Measurements from ENCODE around the gene SEZ6L2.

SEZ6L2 gene

DNA sequence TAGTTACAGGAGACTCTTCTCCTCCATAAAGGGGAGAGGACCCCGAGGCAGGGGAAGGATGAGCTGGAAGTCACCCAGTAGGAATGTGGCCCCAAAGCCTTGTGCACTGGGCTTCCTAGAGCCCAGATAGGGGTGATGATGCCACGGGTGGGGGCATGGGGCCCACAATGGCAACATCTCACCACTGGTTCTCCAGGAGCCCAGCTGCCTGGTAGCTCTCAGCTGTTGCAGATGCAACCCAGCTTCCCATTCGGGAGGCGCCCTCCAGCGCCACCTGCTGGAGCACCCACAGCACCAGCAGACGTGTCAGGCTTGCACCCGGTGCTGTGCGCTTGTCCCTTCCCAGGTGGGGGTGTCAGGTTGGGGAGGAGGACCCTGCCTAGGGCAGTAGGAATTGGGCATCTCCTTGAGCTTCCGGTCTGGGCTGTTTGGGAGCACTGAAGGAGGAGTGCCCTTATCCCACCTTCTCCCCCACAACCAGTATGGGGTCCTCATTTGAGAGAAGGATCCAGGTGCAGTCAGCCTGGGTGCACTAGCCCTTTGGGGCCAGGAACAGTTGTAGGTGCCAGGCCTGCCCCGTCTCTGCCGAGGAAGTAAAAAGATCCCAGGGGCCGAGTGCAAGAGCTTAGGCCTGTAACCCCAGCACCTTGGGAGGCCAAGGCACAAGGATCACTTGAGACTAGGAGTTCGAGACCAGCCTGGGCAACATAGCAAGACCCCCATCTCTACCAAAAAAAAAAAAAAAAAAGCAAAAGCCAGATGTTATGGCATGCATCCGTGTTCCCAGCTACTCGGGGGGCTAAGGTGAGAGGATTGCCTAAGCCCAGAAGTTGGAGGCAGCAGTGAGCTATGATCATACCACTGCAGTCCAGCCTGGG is 50.7 kb downstream of the SEZ6L2 start:
- peak; percentile 80 for DNase-seq (ENCODE audit: low read depth)
- H3K4me3 ChIP-seq (ENCODE audit: low read length), result no peak overlapping the region
- H3K9me3 ChIP-seq (ENCODE audit: control insufficient read depth, low read length), result no peaks in the 10 kb centered on the region
- peaks cover 45% of the 10 kb centered on the region for H3K36me3 ChIP-seq (ENCODE audit: control insufficient read depth, insufficient read depth, low read length, severe bottlenecking)
- H3K27me3 ChIP-seq (replicated peaks; ENCODE audit: control insufficient read depth, insufficient read depth, low read length), result no peaks in the 10 kb centered on the region
- peak overlapping the region; percentile 29 for H3K9ac ChIP-seq (ENCODE audit: low read length)
- peaks cover 17% of the 10 kb centered on the region for H3K4me1 ChIP-seq (ENCODE audit: control insufficient read depth, insufficient read depth, low read length)

DNA sequence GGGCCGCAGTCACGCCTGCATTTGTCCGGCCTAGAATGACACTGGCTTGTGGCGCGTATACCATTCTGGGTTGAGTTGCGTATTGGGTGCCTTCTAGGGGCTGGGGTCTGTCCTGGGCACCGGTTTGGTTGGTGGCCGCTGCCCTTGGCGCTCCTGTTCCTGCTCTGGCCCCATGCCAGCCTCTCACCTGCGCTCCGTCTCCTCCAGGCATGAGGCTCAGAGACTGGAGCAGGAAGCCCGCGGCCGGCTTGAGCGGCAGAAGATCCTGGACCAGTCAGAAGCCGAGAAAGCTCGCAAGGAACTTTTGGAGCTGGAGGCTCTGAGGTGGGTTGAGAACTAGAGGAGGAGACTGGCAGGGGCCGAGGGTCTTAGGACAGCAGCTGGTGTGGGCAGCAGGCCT is 53.7 kb downstream of the SEZ6L2 start:
- Histone ChIP-seq H3K36me3 (ENCODE audit: control insufficient read depth, insufficient read depth, low read length, severe bottlenecking) (peaks cover 69% of the 10 kb centered on the region), H3K4me1 (ENCODE audit: control insufficient read depth, insufficient read depth, low read length) (peaks cover 14% of the 10 kb centered on the region), H3K9ac (ENCODE audit: low read length) (peak overlapping the region; percentile 54), H3K27me3 (replicated peaks; ENCODE audit: control insufficient read depth, insufficient read depth, low read length) (no peaks in the 10 kb centered on the region), H3K9me3 (ENCODE audit: control insufficient read depth, low read length) (no peaks in the 10 kb centered on the region), H3K4me3 (ENCODE audit: low read length) (no peak overlapping the region)
- no peak for DNase-seq (ENCODE audit: low read depth)

DNA sequence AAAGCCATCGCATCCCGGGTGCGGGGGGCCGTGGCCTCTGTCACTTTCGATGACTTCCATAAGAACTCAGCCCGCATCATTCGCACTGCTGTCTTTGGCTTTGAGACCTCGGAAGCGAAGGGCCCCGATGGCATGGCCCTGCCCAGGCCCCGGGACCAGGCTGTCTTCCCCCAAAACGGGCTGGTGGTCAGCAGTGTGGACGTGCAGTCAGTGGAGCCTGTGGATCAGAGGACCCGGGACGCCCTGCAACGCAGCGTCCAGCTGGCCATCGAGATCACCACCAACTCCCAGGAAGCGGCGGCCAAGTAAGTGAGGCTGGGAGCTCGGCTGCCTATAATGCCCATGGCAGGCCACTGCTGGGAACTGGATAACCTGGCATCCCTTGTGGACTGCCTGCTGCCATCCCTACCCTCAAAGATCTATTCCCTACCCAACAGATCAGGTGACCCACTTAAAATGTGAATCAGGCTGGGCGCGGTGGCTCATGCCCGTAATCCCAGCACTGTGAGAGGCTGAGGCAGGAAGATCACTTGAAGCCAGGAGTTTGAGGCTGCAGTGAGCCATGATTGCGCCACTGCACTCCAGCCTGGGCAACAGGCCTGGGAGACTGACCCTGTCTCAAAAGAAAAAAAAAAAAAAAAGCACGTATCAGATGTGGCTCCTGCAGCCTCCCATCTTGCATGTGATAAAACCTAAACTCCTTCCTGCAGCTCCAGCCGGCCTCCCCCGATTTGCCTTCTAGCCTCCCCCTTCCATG is 54.6 kb downstream of the SEZ6L2 start:
- Histone ChIP-seq H3K4me3 (ENCODE audit: low read length) (no peak overlapping the region), H3K9me3 (ENCODE audit: control insufficient read depth, low read length) (no peaks in the 10 kb centered on the region), H3K4me1 (ENCODE audit: control insufficient read depth, insufficient read depth, low read length) (peaks cover 14% of the 10 kb centered on the region), H3K9ac (ENCODE audit: low read length) (peak overlapping the region; percentile 54), H3K36me3 (ENCODE audit: control insufficient read depth, insufficient read depth, low read length, severe bottlenecking) (peaks cover 78% of the 10 kb centered on the region), H3K27me3 (replicated peaks; ENCODE audit: control insufficient read depth, insufficient read depth, low read length) (no peaks in the 10 kb centered on the region)
- DNase-seq (ENCODE audit: low read depth), result no peak

DNA sequence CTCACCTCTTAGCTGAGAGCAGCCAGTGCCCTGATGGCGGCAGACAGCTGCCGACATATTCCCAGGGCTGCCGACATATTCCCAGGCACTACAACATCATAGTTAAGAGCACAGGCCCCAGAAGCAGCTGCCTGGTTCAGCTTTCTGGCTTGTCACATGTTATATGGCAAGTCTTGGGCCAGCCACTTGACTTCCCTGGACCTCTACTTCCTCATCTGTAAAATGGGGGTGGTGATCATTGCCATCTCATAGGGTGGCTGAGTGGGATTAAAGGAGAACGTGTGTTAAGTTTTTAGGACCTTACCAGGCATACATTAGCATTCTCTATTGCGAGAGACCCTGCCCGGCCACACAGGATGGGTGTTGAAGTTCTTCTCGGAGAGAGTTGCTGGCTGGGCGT is 55.4 kb downstream of the SEZ6L2 start:
- DNase-seq (ENCODE audit: low read depth), result no peak
- Histone ChIP-seq H3K4me3 (ENCODE audit: low read length) (no peak overlapping the region), H3K9ac (ENCODE audit: low read length) (no peak overlapping the region), H3K4me1 (ENCODE audit: control insufficient read depth, insufficient read depth, low read length) (peaks cover 14% of the 10 kb centered on the region), H3K36me3 (ENCODE audit: control insufficient read depth, insufficient read depth, low read length, severe bottlenecking) (peaks cover 86% of the 10 kb centered on the region), H3K27me3 (replicated peaks; ENCODE audit: control insufficient read depth, insufficient read depth, low read length) (no peaks in the 10 kb centered on the region), H3K9me3 (ENCODE audit: control insufficient read depth, low read length) (no peaks in the 10 kb centered on the region)

DNA sequence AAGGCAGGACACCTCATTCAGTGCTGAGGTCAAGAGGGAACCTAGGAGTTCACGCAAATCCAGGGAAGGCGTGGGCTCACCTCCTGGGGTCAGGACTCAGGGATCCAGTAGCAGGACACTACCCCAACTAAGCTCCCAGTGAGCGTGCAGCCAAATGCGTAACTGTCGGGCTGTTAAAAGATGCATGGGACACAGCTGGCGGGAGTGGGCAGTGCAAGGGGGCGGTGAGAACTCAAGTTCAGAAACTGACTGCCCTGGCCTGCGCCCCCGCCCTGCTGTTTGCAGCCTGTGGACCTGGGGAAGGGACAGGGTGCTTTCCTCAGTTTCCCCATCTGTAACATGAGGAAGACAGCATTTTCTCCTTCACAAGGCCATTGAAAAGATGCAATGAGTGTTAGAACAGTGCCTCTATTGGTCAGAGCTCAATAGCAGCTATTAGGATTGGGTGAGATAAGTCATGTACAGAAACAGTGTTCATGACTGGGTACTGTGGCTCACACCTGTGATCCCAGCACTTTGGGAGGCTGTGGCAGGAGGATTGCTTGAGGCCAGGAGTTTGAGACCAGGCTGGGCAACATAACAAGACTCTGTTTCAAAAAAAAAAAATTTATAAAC is 56.5 kb downstream of the SEZ6L2 start:
- Histone ChIP-seq H3K9me3 (ENCODE audit: control insufficient read depth, low read length) (no peaks in the 10 kb centered on the region), H3K36me3 (ENCODE audit: control insufficient read depth, insufficient read depth, low read length, severe bottlenecking) (peaks cover 92% of the 10 kb centered on the region), H3K9ac (ENCODE audit: low read length) (no peak overlapping the region), H3K27me3 (replicated peaks; ENCODE audit: control insufficient read depth, insufficient read depth, low read length) (no peaks in the 10 kb centered on the region), H3K4me1 (ENCODE audit: control insufficient read depth, insufficient read depth, low read length) (peaks cover 14% of the 10 kb centered on the region), H3K4me3 (ENCODE audit: low read length) (no peak overlapping the region)
- no peak for DNase-seq (ENCODE audit: low read depth)

DNA sequence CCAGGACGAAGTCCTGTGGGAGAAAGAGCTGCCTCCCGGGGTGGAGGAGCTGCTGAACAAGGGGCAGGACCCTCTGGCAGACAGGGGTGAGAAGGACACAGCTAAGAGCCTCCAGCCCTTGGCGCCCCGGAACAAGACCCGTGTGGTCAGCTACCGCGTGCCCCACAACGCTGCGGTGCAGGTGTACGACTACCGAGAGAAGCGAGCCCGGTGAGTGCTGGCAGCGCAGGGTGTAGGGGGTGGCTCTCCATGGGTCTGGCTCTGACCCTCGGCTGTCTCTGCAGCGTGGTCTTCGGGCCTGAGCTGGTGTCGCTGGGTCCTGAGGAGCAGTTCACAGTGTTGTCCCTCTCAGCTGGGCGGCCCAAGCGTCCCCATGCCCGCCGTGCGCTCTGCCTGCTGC is 57.7 kb downstream of the SEZ6L2 start:
- peaks cover 92% of the 10 kb centered on the region for H3K36me3 ChIP-seq (ENCODE audit: control insufficient read depth, insufficient read depth, low read length, severe bottlenecking)
- peaks cover 14% of the 10 kb centered on the region for H3K4me1 ChIP-seq (ENCODE audit: control insufficient read depth, insufficient read depth, low read length)
- H3K4me3 ChIP-seq (ENCODE audit: low read length), result no peak overlapping the region
- H3K9me3 ChIP-seq (ENCODE audit: control insufficient read depth, low read length), result no peaks in the 10 kb centered on the region
- no peaks in the 10 kb centered on the region for H3K27me3 ChIP-seq (replicated peaks; ENCODE audit: control insufficient read depth, insufficient read depth, low read length)
- no peak for DNase-seq (ENCODE audit: low read depth)
- H3K9ac ChIP-seq (ENCODE audit: low read length), result no peak overlapping the region

DNA sequence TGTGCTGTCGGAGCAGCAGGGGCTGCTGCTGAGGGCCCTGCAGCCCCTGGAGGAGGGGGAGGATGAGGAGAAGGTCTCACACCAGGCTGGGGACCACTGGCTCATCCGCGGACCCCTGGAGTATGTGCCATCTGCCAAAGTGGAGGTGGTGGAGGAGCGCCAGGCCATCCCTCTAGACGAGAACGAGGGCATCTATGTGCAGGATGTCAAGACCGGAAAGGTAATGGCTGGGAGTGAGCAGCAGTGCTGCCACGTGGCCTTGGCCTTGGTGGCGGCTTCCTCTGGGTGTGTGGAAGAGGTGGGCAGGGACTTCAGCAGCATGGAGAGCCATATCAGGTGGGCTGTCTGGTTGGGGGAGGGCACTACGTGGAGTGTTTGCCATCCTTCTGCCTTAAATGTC is 59.1 kb downstream of the SEZ6L2 start:
- Histone ChIP-seq H3K9ac (ENCODE audit: low read length) (no peak overlapping the region), H3K9me3 (ENCODE audit: control insufficient read depth, low read length) (no peaks in the 10 kb centered on the region), H3K4me3 (ENCODE audit: low read length) (no peak overlapping the region), H3K4me1 (ENCODE audit: control insufficient read depth, insufficient read depth, low read length) (peaks cover 9% of the 10 kb centered on the region), H3K36me3 (ENCODE audit: control insufficient read depth, insufficient read depth, low read length, severe bottlenecking) (peaks cover 92% of the 10 kb centered on the region), H3K27me3 (replicated peaks; ENCODE audit: control insufficient read depth, insufficient read depth, low read length) (no peaks in the 10 kb centered on the region)
- no peak for DNase-seq (ENCODE audit: low read depth)

DNA sequence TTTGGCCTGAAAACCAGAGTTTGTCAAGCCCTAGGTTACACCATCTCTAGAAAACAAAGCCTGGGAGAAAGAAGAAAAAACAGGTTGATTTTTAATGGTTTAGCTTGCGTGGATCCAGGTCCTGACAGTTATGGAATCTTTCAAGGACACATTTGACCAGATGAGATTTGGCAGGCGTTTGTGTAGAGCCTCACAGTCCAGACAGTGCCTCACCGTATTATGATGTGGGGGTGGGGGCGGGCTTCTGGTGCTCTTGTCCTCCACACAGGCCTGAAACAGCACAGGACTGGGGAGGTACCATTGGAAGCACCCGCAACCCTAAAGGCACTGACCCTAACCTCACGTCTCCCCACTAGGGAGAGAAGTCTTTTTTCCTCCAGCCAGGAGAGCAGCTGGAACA is 59.5 kb downstream of the SEZ6L2 start:
- no peak overlapping the region for H3K4me3 ChIP-seq (ENCODE audit: low read length)
- no peak for DNase-seq (ENCODE audit: low read depth)
- H3K9ac ChIP-seq (ENCODE audit: low read length), result no peak overlapping the region
- H3K27me3 ChIP-seq (replicated peaks; ENCODE audit: control insufficient read depth, insufficient read depth, low read length), result no peaks in the 10 kb centered on the region
- no peaks in the 10 kb centered on the region for H3K9me3 ChIP-seq (ENCODE audit: control insufficient read depth, low read length)
- peaks cover 6% of the 10 kb centered on the region for H3K4me1 ChIP-seq (ENCODE audit: control insufficient read depth, insufficient read depth, low read length)
- peaks cover 93% of the 10 kb centered on the region for H3K36me3 ChIP-seq (ENCODE audit: control insufficient read depth, insufficient read depth, low read length, severe bottlenecking)

DNA sequence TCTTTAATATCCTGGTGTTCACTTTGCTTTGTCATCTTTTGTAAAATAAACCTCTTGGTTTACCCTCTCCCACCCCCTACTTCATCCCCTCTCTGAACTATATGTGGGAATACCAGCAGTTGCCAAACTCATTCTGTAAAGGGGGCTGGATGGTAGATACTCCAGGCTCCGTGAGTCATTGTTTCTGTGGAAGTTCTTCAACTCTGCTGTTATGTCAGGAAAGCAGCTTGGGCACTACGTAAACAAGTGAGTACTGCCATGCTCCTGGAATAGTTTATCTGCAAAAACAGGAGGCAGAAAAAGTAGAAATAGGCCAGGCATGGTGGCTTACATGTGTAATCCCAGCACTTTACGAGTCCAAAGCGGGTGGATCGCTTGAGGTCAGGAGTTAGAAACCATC is 61.5 kb downstream of the SEZ6L2 start:
- no peaks in the 10 kb centered on the region for H3K27me3 ChIP-seq (replicated peaks; ENCODE audit: control insufficient read depth, insufficient read depth, low read length)
- no peak overlapping the region for H3K4me3 ChIP-seq (ENCODE audit: low read length)
- no peak for DNase-seq (ENCODE audit: low read depth)
- H3K9ac ChIP-seq (ENCODE audit: low read length), result no peak overlapping the region
- no peaks in the 10 kb centered on the region for H3K4me1 ChIP-seq (ENCODE audit: control insufficient read depth, insufficient read depth, low read length)
- peaks cover 95% of the 10 kb centered on the region for H3K36me3 ChIP-seq (ENCODE audit: control insufficient read depth, insufficient read depth, low read length, severe bottlenecking)
- H3K9me3 ChIP-seq (ENCODE audit: control insufficient read depth, low read length), result no peaks in the 10 kb centered on the region

DNA sequence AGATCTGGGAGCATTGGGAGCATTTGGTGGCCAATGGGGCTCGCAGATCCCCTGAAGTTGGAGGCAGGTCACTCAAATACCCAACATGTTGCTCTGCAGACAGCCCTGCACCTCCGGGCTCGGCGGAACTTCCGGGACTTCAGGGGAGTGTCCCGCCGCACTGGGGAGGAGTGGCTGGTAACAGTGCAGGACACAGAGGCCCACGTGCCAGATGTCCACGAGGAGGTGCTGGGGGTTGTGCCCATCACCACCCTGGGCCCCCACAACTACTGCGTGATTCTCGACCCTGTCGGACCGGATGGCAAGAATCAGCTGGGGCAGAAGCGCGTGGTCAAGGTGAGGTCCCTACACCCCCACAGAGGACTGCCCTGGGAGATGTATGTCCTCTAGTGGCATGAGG is 62.7 kb downstream of the SEZ6L2 start:
- H3K4me3 ChIP-seq (ENCODE audit: low read length), result no peak overlapping the region
- peaks cover 96% of the 10 kb centered on the region for H3K36me3 ChIP-seq (ENCODE audit: control insufficient read depth, insufficient read depth, low read length, severe bottlenecking)
- no peaks in the 10 kb centered on the region for H3K9me3 ChIP-seq (ENCODE audit: control insufficient read depth, low read length)
- no peak overlapping the region for H3K9ac ChIP-seq (ENCODE audit: low read length)
- H3K27me3 ChIP-seq (replicated peaks; ENCODE audit: control insufficient read depth, insufficient read depth, low read length), result no peaks in the 10 kb centered on the region
- no peaks in the 10 kb centered on the region for H3K4me1 ChIP-seq (ENCODE audit: control insufficient read depth, insufficient read depth, low read length)
- DNase-seq (ENCODE audit: low read depth), result no peak

DNA sequence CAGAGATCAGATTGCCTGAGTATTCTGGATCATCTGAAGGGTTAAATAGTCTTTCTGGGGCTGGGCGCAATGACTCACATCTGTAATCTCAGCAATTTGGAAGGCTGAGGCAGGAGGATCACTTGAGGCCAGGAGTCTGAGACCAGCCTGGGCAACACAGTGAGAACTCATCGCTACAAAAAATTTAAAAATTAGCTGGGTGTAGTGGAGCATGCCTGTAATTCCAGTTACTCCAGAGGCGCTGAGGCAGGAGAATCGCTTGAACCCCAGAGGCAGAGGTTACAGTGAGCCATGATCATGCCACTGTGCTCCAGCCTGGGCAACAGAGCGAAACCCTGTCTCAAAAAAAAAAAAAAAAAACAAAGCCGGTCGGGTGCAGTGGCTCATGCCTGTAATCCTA is 63.4 kb downstream of the SEZ6L2 start:
- no peaks in the 10 kb centered on the region for H3K4me1 ChIP-seq (ENCODE audit: control insufficient read depth, insufficient read depth, low read length)
- no peak overlapping the region for H3K9ac ChIP-seq (ENCODE audit: low read length)
- H3K9me3 ChIP-seq (ENCODE audit: control insufficient read depth, low read length), result no peaks in the 10 kb centered on the region
- no peak overlapping the region for H3K4me3 ChIP-seq (ENCODE audit: low read length)
- H3K27me3 ChIP-seq (replicated peaks; ENCODE audit: control insufficient read depth, insufficient read depth, low read length), result no peaks in the 10 kb centered on the region
- peaks cover 96% of the 10 kb centered on the region for H3K36me3 ChIP-seq (ENCODE audit: control insufficient read depth, insufficient read depth, low read length, severe bottlenecking)
- DNase-seq (ENCODE audit: low read depth), result no peak

Data from adipocyte (in vitro differentiated cells).